NB4 (cell line): ENCODE data around the gene ADM2.
"Not testable (repeated sequence)": the region's sequence is repeated elsewhere in the genome, so short reads cannot be mapped to it uniquely, and the experiment has no call there.

ENCODE experiments used
- DNase-seq: peaks from one replicate; pipeline ENCODE4 v3.0.0; 2010; ENCODE audit warnings: low read depth
- H3K4me3 ChIP-seq: one replicate; pipeline ENCODE4 v1.5.1; 2011; ENCODE audit warnings: mild to moderate bottlenecking, low read depth, low read length, moderate library complexity
- MYC ChIP-seq: IDR thresholded peaks from 2 replicates; pipeline ENCODE4 v1.6.1; 2011; ENCODE audit warnings: low read depth, low read length
- POLR2A ChIP-seq: IDR thresholded peaks from 2 replicates; pipeline ENCODE4 v1.6.1; 2011; ENCODE audit warnings: mild to moderate bottlenecking; ENCODE audit not compliant: insufficient read length; ENCODE audit errors: extremely low read depth
- TF ChIP-seq, protein P1 (sequence below): IDR thresholded peaks from one replicate; pipeline ENCODE4 v1.5.1; 2012; ENCODE audit warnings: low read depth, low read length
- TF ChIP-seq, protein P2 (sequence below): IDR thresholded peaks from 2 replicates; pipeline ENCODE4 v1.6.1; 2011; ENCODE audit warnings: low read depth, low read length

ADM2 gene

DNA sequence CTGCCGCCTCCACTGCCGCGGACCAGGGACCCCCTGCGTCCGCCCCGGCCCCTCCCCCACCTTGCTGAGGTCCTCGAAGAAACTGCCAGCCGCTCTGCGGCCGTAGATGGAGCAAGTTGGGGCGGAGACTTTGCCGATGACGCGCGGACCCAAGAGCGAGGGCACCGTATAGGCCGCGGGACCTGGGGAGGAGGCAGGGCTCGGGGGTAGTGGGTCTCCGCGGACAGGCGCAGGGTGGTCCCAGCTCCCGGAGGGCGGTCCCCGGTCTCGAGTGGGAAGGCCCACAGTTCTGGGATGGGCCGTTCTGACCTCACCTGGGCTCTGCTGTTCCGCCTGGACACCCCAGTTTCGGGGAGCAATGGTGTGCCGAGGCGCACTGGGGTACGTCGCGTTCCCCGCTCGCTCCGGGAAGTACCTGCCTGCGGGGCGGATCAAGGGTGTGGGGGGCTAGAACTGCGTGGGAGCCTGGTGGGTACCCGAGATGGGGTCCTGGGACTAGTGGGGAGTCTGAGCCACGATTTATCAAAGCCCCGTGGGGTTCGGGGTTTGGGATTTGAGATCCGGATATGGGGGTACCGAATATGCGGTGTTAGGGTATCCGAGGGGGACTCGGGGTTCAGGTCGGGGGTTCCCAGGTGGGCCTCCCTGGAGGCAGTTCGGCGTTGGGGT lies 49.7 kb downstream of the ADM2 start:
- peak; percentile 93 for DNase-seq
- TF ChIP-seq MYC (no peak), POLR2A (peak; percentile 61)
- TF ChIP-seq, protein P1, sequence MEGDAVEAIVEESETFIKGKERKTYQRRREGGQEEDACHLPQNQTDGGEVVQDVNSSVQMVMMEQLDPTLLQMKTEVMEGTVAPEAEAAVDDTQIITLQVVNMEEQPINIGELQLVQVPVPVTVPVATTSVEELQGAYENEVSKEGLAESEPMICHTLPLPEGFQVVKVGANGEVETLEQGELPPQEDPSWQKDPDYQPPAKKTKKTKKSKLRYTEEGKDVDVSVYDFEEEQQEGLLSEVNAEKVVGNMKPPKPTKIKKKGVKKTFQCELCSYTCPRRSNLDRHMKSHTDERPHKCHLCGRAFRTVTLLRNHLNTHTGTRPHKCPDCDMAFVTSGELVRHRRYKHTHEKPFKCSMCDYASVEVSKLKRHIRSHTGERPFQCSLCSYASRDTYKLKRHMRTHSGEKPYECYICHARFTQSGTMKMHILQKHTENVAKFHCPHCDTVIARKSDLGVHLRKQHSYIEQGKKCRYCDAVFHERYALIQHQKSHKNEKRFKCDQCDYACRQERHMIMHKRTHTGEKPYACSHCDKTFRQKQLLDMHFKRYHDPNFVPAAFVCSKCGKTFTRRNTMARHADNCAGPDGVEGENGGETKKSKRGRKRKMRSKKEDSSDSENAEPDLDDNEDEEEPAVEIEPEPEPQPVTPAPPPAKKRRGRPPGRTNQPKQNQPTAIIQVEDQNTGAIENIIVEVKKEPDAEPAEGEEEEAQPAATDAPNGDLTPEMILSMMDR: no peak
- TF ChIP-seq, protein P2, sequence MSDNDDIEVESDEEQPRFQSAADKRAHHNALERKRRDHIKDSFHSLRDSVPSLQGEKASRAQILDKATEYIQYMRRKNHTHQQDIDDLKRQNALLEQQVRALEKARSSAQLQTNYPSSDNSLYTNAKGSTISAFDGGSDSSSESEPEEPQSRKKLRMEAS: 0 out of 2 replicates have a peak, but pooled peaks have one; percentile 11
- H3K4me3 ChIP-seq: peak overlapping the region; percentile 73

DNA sequence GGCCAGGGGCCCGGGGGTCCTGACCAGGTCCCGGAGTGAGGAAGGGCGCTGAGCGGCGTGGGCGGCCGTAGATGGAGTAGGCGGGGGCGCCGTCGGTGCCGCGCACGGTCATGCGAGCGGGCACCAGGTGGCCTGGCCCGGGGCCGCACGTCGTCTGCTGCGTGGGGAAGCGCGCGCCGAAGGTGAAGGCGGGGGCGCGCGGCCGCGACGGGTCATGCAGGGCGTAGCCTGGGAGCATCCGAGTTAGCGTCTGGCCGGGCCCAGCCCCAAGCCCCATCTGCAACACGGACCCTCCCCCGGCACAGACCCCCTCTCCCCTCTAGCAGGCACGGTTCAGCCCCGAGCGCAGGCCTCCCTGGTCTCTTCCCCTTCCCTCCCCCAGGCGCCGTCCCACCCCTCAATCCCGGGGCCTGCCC lies 50.2 kb downstream of the ADM2 start:
- TF ChIP-seq MYC (peak; percentile 38), POLR2A (no peak)
- TF ChIP-seq, protein P2: peak; percentile 25; the same call in 1 of the 2 replicates
- TF ChIP-seq, protein P1: no peak
- H3K4me3 ChIP-seq: peak overlapping the region; percentile 73
- DNase-seq: peak; percentile 77

DNA sequence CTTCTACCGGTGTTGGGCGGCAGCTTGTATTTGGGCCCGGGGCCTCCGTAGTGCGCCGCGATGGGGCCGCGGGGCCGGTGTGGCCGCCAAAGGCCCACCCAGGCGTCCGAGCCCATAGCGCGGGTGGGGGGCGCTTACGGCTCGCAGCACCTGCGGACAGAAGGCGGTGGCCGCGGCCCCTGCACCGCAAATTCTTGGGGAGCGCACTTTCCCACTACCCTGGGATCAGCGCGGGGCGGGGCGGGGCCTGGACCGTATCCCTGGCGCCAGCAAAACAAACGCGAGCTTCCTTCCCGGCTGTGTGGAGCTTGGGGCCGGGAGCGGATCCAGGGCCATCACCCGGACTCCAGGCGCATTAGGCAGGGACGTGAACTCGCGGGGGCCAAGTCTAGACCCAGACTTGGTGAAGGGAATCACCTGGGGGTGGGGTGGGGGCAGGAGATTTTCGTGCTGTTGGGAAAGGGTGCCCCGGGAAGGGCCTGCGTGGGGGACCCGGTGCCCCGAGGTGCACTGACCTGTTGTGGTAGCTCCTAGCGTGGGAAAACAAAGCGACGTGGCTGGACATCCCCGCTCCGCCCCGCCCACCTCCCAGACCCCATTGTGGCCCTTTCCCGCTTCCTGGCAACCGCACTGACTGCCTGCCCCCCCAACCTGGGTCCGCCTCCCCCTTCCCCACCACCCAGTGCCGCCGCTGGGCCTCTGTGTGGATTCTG lies 50.8 kb downstream of the ADM2 start:
- H3K4me3 ChIP-seq: peak overlapping the region; percentile 73
- DNase-seq: peak; percentile 38
- TF ChIP-seq, protein P1: no peak

DNA sequence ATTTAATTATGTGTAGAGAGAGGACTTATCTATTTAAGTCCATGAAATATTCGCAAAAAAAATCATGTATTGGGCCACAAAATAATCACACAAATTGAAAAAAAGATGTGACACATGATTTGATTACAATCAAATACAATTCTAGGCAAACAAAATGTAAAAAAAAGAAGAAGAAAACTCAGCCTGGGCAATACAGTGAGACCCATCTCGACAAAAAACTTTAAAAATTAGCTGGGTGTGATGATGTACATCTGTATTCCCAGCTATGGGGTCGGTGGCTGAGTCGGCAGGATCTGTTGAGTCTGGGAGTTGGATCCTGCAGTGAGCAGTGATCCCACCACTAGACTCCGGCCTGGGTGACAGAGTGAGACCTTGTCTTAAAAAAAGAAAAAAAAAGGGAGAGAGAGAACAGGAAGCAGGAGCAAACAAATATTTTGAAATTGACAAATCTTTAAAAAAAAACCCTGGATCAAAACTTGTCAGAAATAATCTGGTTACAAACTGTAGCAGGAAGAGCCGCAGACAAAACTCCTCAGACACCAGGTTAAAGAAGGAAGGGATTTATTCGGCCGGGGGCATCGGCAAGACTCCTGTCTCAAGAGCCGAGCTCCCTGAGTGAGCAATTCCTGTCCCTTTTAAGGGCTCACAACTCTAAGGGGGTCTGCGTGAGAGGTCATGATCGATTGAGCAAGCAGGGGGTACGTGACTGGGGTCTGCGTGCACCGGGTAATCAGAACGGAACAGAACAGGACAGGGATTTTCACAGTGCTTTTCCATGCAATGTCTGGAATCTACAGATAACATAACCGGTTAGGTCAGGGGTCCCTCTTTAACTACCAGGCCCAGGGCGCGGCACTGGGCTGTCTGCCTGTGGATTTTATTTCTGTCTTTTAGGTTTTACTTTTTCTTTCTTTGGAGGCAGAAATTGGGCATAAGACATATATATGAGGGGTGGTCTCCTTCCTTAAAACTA lies 51.8 kb downstream of the ADM2 start:
- H3K4me3 ChIP-seq: no peak overlapping the region
- TF ChIP-seq POLR2A: no peak
- TF ChIP-seq, protein P1: no peak
- TF ChIP-seq, protein P2: no peak
- TF ChIP-seq MYC: no peak
- no peak for DNase-seq

DNA sequence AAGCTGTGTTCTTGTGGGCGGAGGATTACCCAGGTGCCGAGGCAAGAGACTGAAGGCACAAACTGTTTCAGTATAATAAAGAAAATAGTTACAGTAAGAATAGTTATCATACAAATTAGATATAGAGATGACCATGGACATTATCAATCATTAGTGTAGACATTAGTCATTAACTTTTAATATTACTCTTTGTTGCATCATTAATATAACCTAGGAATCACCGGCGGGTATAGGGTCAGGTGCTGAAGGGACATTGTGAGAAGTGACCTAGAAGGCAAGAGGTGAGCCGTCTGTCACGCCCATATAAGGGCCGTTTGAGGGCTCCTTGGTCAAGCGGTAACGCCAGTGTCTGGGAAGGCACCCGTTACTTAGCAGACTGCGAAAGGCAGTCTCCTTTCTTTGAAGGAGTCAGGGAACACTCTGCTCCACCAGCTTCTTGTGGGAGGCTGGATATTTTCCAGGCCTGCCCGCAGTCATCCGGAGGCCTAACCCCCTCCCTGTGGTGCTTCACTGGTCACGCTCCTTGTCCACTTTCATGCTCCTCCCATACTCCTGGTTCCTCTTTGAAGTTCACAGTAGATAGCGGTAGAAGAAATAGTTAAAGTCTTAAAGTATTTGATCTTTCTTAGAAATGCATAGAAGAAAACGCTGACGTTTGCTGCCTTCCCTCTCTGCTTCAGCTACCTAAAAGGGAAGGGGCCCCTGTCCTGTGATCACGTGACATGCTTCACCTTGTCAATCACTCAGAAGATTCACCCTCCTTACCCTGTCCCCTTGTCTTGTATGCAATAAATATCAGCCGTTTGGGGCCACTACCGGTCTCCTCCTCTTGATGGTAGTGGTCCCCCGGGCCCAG lies 52.7 kb downstream of the ADM2 start:
- DNase-seq: peak; percentile 78
- H3K4me3 ChIP-seq: not testable (repeated sequence)
